CD8-positive, alpha-beta memory T cell (primary cell): ENCODE data around the gene WAPL. TPM values are rescaled to one million over a fixed set of nuclear protein-coding genes. Genes with fewer than 3 reads are reported as not detected.
A peak's percentile ranks its signal among the peaks of the same experiment; 100 is the strongest.

ENCODE experiments used
- CTCF ChIA-PET: fragments of 350-600 bp; sonication (Branson Sonifier 250); formaldehyde crosslinking; loops from one replicate; lab custom pipeline; 2021; ENCODE audit warnings: antibody characterized with exemption; lab: Charles Lee
- POLR2A ChIA-PET: fragments of 350-600 bp; sonication (Branson Sonifier 250); formaldehyde crosslinking; loops from one replicate; lab custom pipeline; 2021; ENCODE audit warnings: antibody characterized with exemption; lab: Charles Lee
- DNase-seq, 5 donors: peaks; one replicate each; pipeline versions ENCODE4 v3.0.0 to v3.0.0-alpha.2; 2020 to 2022; ENCODE audit warnings: mixed read lengths in 1 of 5
- H3K27ac ChIP-seq: one replicate; pipeline ENCODE4 v1.7.0; 2013; ENCODE audit warnings: low read depth, mild to moderate bottlenecking, low read length, moderate library complexity
- H3K27me3 ChIP-seq: 2 replicates; pipeline ENCODE4 v1.7.0; 2013; ENCODE audit warnings: low read length, mild to moderate bottlenecking; ENCODE audit not compliant: insufficient read depth, poor library complexity, severe bottlenecking
- H3K36me3 ChIP-seq: 2 replicates; pipeline ENCODE4 v1.7.0; 2013; ENCODE audit warnings: mild to moderate bottlenecking, low read length, moderate library complexity; ENCODE audit not compliant: insufficient read depth
- H3K4me1 ChIP-seq: 2 replicates; pipeline ENCODE4 v1.7.0; 2013; ENCODE audit warnings: mild to moderate bottlenecking, low read length, moderate library complexity; ENCODE audit not compliant: insufficient read depth
- H3K4me3 ChIP-seq: 2 replicates; pipeline ENCODE4 v1.7.0; 2013; ENCODE audit warnings: mild to moderate bottlenecking, low read length
- H3K9me3 ChIP-seq: 2 replicates; pipeline ENCODE4 v1.7.0; 2013; ENCODE audit warnings: mild to moderate bottlenecking, low read length
- H3K27ac Mint-ChIP-seq, 8 donors: one replicate each; pipeline ENCODE4 v1.8.0; 2020 to 2021; ENCODE audit warnings: mixed read lengths in 8 of 8, mild to moderate bottlenecking in 6 of 8, inconsistent platforms in 3 of 8, moderate library complexity in 3 of 8
- H3K27me3 Mint-ChIP-seq, 2 donors: one replicate each; pipeline ENCODE4 v1.8.0; 2020 to 2021; ENCODE audit warnings: mixed read lengths in 2 of 2, mild to moderate bottlenecking in 1 of 2, moderate library complexity in 1 of 2
- H3K36me3 Mint-ChIP-seq, 3 donors: one replicate each; pipeline ENCODE4 v1.8.0; 2020 to 2021; ENCODE audit warnings: mixed read lengths in 3 of 3, inconsistent platforms in 1 of 3, mild to moderate bottlenecking in 1 of 3
- H3K4me1 Mint-ChIP-seq, 3 donors: one replicate each; pipeline ENCODE4 v1.8.0; 2020 to 2021; ENCODE audit warnings: mixed read lengths in 3 of 3, inconsistent platforms in 1 of 3, mild to moderate bottlenecking in 1 of 3
- H3K4me3 Mint-ChIP-seq, 7 donors: one replicate each; pipeline ENCODE4 v1.8.0; 2020 to 2021; ENCODE audit warnings: mixed read lengths in 7 of 7, mild to moderate bottlenecking in 6 of 7, moderate library complexity in 4 of 7, inconsistent platforms in 2 of 7
- H3K9me3 Mint-ChIP-seq, 5 donors: one replicate each; pipeline ENCODE4 v1.8.0; 2020 to 2022; ENCODE audit warnings: mixed read lengths in 5 of 5, mild to moderate bottlenecking in 3 of 5, moderate library complexity in 2 of 5, inconsistent platforms in 1 of 5
- polyA plus RNA-seq: library from polyadenylated mRNA; unstranded; fragments of 300-500 nt; fragmentation: Illumina TruSeq; gene quantifications from one replicate; pipeline ENCODE4 v1.2.3, GENCODE V29; 2021
- total RNA-seq, 2 experiments: library from RNA; stranded (reverse); gene quantifications; one replicate each; pipeline ENCODE4 v1.2.3, GENCODE V29; 2021

The WAPL gene
- total and polyA plus RNA-seq, 3 experiments from 2014 or later = 41.9 to 54.2 (median 49.7) TPM

- Histone ChIP-seq H3K4me1 (peaks cover 22% of the 10 kb centered on the region), H3K27me3 (no peaks in the 10 kb centered on the region), H3K4me3 (no peak overlapping the region), H3K27ac (no peak overlapping the region), H3K9me3 (no peaks in the 10 kb centered on the region), H3K36me3 (peaks cover 5% of the 10 kb centered on the region)
- Mint-ChIP-seq H3K9me3 (no peaks in the 10 kb centered on the region), H3K4me3 (peak overlapping the region in 2 of 7 donors; percentile 42 to 45), H3K27ac (peak overlapping the region in 7 of 8 donors; percentile 8 to 83 (median 50)), H3K36me3 (peaks cover 0 to 43% (median 3%) of the 10 kb centered on the region in 3 donors), H3K27me3 (no peaks in the 10 kb centered on the region), H3K4me1 (peaks cover 27 to 54% (median 37%) of the 10 kb centered on the region in 3 donors)
- CTCF ChIA-PET = interaction anchor here (1.1 kb wide), 1 partner anchor 16 kb away, joined by 3 read pairs; no protein-coding TSS in a partner anchor
- POLR2A ChIA-PET = no interaction called here
- no peak for DNase-seq
These were observed 15.5 kb downstream of the WAPL start for GRCh38 chr10:86506062-86506461.

DNA sequence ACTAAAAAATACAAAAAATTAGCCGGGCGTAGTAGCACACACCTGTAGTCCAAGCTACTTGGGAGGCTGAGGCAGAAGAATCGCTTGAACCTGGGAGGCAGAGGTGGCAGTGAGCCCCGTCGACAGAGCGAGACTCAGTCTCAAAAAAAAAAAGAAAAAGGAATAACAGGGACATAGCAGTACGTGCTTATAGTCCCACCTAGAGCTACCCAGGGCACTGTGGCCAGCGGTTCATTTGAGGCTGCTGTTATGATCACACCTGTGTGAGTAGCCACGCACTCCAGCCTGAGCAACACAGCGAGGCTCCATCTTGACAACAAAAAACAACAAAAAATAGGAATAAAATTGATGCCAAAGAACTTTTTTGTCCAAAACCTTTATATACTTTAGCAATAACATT, 17.1 kb downstream of the WAPL start:
- peaks cover 12% of the 10 kb centered on the region for H3K36me3 ChIP-seq
- Mint-ChIP-seq H3K27ac (peak overlapping the region in 1 of 8 donors; percentile 59), H3K4me1 (peaks cover 38 to 64% (median 47%) of the 10 kb centered on the region in 3 donors), H3K36me3 (peaks cover 9 to 50% (median 15%) of the 10 kb centered on the region in 3 donors), H3K9me3 (no peaks in the 10 kb centered on the region), H3K4me3 (peak overlapping the region in 1 of 7 donors; percentile 42), H3K27me3 (no peaks in the 10 kb centered on the region)
- H3K27me3 ChIP-seq = no peaks in the 10 kb centered on the region
- no peak for DNase-seq
- no peaks in the 10 kb centered on the region for H3K9me3 ChIP-seq
- POLR2A ChIA-PET = no interaction called here
- no peak overlapping the region for H3K27ac ChIP-seq
- H3K4me3 ChIP-seq = no peak overlapping the region
- CTCF ChIA-PET = no interaction called here
- H3K4me1 ChIP-seq = peaks cover 21% of the 10 kb centered on the region

DNA sequence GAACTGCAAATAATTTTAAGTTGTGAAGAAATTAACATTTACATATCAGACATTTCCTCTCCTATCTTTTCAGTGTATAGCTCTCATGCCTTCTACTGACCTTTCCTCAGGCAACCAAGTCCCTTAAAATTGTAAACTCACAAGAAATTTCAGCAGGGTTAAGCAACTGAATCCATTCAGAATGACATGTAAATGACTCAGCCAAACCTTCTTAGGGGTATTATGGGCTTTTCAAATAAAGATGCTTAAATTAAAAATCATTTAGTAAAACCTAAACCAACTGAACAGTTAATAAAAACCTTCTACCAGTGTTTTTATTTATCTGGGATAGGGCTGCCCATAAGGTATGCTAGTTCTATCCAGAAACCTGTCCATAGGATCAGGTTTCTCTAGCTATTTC, 20.7 kb downstream of the WAPL start:
- no peak overlapping the region for H3K27ac ChIP-seq
- DNase-seq = no peak
- no peaks in the 10 kb centered on the region for H3K9me3 Mint-ChIP-seq
- H3K27ac Mint-ChIP-seq = peak overlapping the region in 5 of 8 donors; percentile 16 to 70 (median 47)
- peaks cover 9 to 78% (median 17%) of the 10 kb centered on the region in 3 donors for H3K36me3 Mint-ChIP-seq
- H3K4me1 ChIP-seq = peaks cover 1% of the 10 kb centered on the region
- H3K36me3 ChIP-seq = peaks cover 7% of the 10 kb centered on the region
- POLR2A ChIA-PET = no interaction called here
- H3K9me3 ChIP-seq = no peaks in the 10 kb centered on the region
- H3K4me3 Mint-ChIP-seq = no peak overlapping the region
- CTCF ChIA-PET = no interaction called here
- no peaks in the 10 kb centered on the region for H3K27me3 ChIP-seq
- H3K4me1 Mint-ChIP-seq = peaks cover 58 to 85% (median 75%) of the 10 kb centered on the region in 3 donors
- no peak overlapping the region for H3K4me3 ChIP-seq
- H3K27me3 Mint-ChIP-seq = no peaks in the 10 kb centered on the region

- Mint-ChIP-seq H3K4me1 (peaks cover 60 to 91% (median 87%) of the 10 kb centered on the region in 3 donors), H3K9me3 (no peaks in the 10 kb centered on the region), H3K4me3 (no peak overlapping the region), H3K27me3 (no peaks in the 10 kb centered on the region), H3K27ac (peak overlapping the region in 3 of 8 donors; percentile 23 to 73 (median 48)), H3K36me3 (peaks cover 9 to 90% (median 23%) of the 10 kb centered on the region in 3 donors)
- CTCF ChIA-PET = interaction anchor here (0.6 kb wide), 1 partner anchor 99 kb away, joined by 3 read pairs; no protein-coding TSS in a partner anchor
- no peaks in the 10 kb centered on the region for H3K4me1 ChIP-seq
- no peaks in the 10 kb centered on the region for H3K27me3 ChIP-seq
- POLR2A ChIA-PET = interaction anchor here (0.7 kb wide), 1 partner anchor 15 kb away, joined by 3 read pairs; no protein-coding TSS in a partner anchor
- H3K36me3 ChIP-seq = peaks cover 12% of the 10 kb centered on the region
- H3K9me3 ChIP-seq = no peaks in the 10 kb centered on the region
- no peak overlapping the region for H3K4me3 ChIP-seq
- no peak for DNase-seq
- no peak overlapping the region for H3K27ac ChIP-seq
These were observed 23.0 kb downstream of the WAPL start for GRCh38 chr10:86498598-86498997.

GRCh38 chr10:86497621-86498020, 24.0 kb downstream of the WAPL start:
- no peaks in the 10 kb centered on the region for H3K27me3 Mint-ChIP-seq
- CTCF ChIA-PET = no interaction called here
- peak overlapping the region in 2 of 8 donors; percentile 13 to 17 for H3K27ac Mint-ChIP-seq

DNA sequence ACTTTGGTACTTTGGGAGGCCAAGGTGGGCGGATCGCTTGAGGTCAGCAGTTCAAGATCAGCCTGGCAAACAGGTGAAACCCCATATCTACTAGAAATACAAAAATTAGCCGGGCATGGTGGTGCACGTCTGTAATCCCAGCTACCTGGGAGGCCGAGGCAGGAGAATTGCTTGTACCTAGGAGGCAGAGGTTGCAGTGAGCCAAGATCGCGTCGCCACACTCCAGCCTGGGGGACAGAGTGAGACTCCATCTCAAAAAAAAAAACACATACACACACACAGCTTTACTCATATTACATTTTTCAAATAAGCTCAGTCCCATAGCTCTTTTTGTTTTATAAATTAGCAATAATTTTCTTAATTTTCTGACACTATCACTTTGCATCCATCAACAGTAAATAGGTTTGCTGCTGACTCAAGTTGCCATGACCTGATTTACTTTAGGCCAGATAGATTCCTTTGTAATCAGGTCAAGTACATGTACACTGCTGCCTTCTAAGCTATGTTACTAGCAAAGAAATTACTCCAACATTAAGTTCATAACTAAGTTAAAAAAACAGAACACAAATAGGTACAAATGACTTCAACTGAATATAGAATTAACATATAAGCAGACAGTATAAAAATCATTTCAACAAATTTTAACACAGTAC, 31.5 kb downstream of the WAPL start:
- H3K4me1 Mint-ChIP-seq = peaks cover 32 to 44% (median 44%) of the 10 kb centered on the region in 3 donors
- H3K4me3 Mint-ChIP-seq = no peak overlapping the region
- Histone ChIP-seq H3K27ac (no peak overlapping the region), H3K9me3 (no peaks in the 10 kb centered on the region), H3K4me1 (no peaks in the 10 kb centered on the region), H3K36me3 (peaks cover 12% of the 10 kb centered on the region), H3K27me3 (no peaks in the 10 kb centered on the region), H3K4me3 (no peak overlapping the region)
- POLR2A ChIA-PET = no interaction called here
- no peaks in the 10 kb centered on the region for H3K27me3 Mint-ChIP-seq
- H3K9me3 Mint-ChIP-seq = no peaks in the 10 kb centered on the region
- no peak for DNase-seq
- peaks cover 0 to 69% (median 13%) of the 10 kb centered on the region in 3 donors for H3K36me3 Mint-ChIP-seq
- CTCF ChIA-PET = interaction anchor here (1.2 kb wide), 1 partner anchor 17 kb away, joined by 3 read pairs; no protein-coding TSS in a partner anchor
- peak overlapping the region in 3 of 8 donors; percentile 4 to 39 (median 17) for H3K27ac Mint-ChIP-seq

More at GRCh38 chr10:86497621-86498020, 24.0 kb downstream of the WAPL start:
- Mint-ChIP-seq H3K4me3 (no peak overlapping the region), H3K9me3 (no peaks in the 10 kb centered on the region), H3K36me3 (peaks cover 9 to 86% (median 20%) of the 10 kb centered on the region in 3 donors), H3K4me1 (peaks cover 54 to 84% (median 77%) of the 10 kb centered on the region in 3 donors)
- Histone ChIP-seq H3K27ac (no peak overlapping the region), H3K4me1 (no peaks in the 10 kb centered on the region), H3K9me3 (no peaks in the 10 kb centered on the region), H3K27me3 (no peaks in the 10 kb centered on the region), H3K4me3 (no peak overlapping the region), H3K36me3 (peaks cover 12% of the 10 kb centered on the region)
- POLR2A ChIA-PET = no interaction called here
- DNase-seq = no peak

DNA sequence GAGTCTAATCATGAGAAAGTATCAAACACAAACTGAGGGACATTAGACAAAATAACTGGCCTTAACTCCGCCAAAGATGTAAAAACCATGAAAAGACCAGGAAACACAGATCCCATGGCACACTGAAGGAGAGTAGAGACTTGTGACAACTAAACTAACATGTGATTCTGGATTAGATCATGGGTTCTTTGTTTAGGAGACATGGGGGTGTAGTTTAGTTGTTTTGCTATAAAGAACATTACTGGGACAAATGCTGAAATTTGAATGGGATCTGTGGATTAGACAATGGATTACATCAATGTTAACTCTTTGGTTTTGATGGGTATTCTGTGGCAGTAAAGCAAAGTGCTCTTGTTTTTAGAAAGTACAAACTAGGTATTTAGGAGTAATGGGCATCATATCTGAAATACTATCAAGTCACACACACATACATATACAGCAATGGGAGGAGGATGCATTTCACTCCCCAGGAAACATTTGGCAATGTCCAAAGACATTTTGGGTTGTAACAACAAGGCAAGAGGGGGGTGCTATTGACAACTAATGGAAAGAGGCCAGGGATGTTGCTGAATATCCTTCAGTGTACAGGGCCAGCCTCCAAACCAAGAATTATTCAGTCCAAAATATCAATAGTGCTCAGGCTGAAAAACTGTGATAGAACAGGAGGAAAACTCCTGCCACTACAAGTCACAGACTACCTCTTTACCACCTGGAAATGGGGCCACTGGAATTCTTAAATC, 32.4 kb downstream of the WAPL start:
- POLR2A ChIA-PET = no interaction called here
- H3K4me1 ChIP-seq = no peaks in the 10 kb centered on the region
- DNase-seq = no peak
- no peak overlapping the region for H3K27ac ChIP-seq
- H3K36me3 ChIP-seq = peaks cover 11% of the 10 kb centered on the region
- H3K9me3 Mint-ChIP-seq = no peaks in the 10 kb centered on the region
- peaks cover 30 to 38% (median 37%) of the 10 kb centered on the region in 3 donors for H3K4me1 Mint-ChIP-seq
- no peaks in the 10 kb centered on the region for H3K27me3 ChIP-seq
- H3K36me3 Mint-ChIP-seq = peaks cover 0 to 70% (median 13%) of the 10 kb centered on the region in 3 donors
- H3K27me3 Mint-ChIP-seq = no peaks in the 10 kb centered on the region
- CTCF ChIA-PET = interaction anchor here (1.2 kb wide), 1 partner anchor 17 kb away, joined by 3 read pairs; no protein-coding TSS in a partner anchor
- H3K4me3 Mint-ChIP-seq = no peak overlapping the region
- H3K9me3 ChIP-seq = no peaks in the 10 kb centered on the region
- no peak overlapping the region for H3K4me3 ChIP-seq
- peak overlapping the region in 5 of 8 donors; percentile 8 to 66 (median 38) for H3K27ac Mint-ChIP-seq
